GM23248 (cell line): ENCODE data around the gene NUDT2. TPM values are rescaled to one million over a fixed set of nuclear protein-coding genes. Genes with fewer than 3 reads are reported as not detected.
"Not testable (repeated sequence)": the region's sequence is repeated elsewhere in the genome, so short reads cannot be mapped to it uniquely, and the experiment has no call there.

Experiments used
- DNase-seq: peaks from one replicate; pipeline ENCODE4 v3.0.0-alpha.2; 2015
- H2AFZ ChIP-seq: fragments of 200-600 bp; sonication (generic); 2 replicates; pipeline ENCODE4 v1.6.1; 2016; ENCODE audit warnings: antibody characterized with exemption
- H3F3A ChIP-seq: fragments of 200-600 bp; sonication (generic); 2 replicates; pipeline ENCODE4 v1.6.1; 2016; ENCODE audit warnings: mild to moderate bottlenecking, antibody characterized with exemption, mixed run types; ENCODE audit not compliant: insufficient read depth
- H3K27ac ChIP-seq: fragments of 200-600 bp; sonication (generic); 2 replicates; pipeline ENCODE4 v1.5.1; 2016; ENCODE audit warnings: mild to moderate bottlenecking
- H3K27me3 ChIP-seq: fragments of 200-600 bp; sonication (generic); replicated peaks from 2 replicates; pipeline ENCODE4 v1.6.1; 2016; ENCODE audit warnings: mild to moderate bottlenecking; ENCODE audit not compliant: insufficient read depth
- H3K36me3 ChIP-seq: fragments of 200-600 bp; sonication (generic); 2 replicates; pipeline ENCODE4 v1.6.1; 2016; ENCODE audit warnings: low read depth, mild to moderate bottlenecking
- H3K4me1 ChIP-seq: fragments of 200-600 bp; sonication (generic); 2 replicates; pipeline ENCODE4 v1.6.1; 2016; ENCODE audit warnings: mild to moderate bottlenecking; ENCODE audit not compliant: insufficient read depth
- H3K4me2 ChIP-seq: fragments of 200-600 bp; sonication (generic); one replicate; pipeline ENCODE4 v1.6.1; 2016; ENCODE audit warnings: mild to moderate bottlenecking; ENCODE audit not compliant: unreplicated experiment
- H3K4me3 ChIP-seq: fragments of 200-600 bp; sonication (generic); 2 replicates; pipeline ENCODE4 v1.5.1; 2016; ENCODE audit warnings: mild to moderate bottlenecking
- H3K79me2 ChIP-seq: fragments of 200-600 bp; sonication (generic); 2 replicates; pipeline ENCODE4 v1.6.1; 2016; ENCODE audit warnings: mild to moderate bottlenecking; ENCODE audit not compliant: insufficient read depth
- H3K9ac ChIP-seq: fragments of 200-600 bp; sonication (generic); 2 replicates; pipeline ENCODE4 v1.6.1; 2016; ENCODE audit warnings: mild to moderate bottlenecking
- H3K9me2 ChIP-seq: fragments of 200-600 bp; sonication (generic); 2 replicates; pipeline ENCODE4 v1.6.1; 2016; ENCODE audit warnings: mixed run types, mild to moderate bottlenecking, moderate library complexity; ENCODE audit not compliant: insufficient read depth
- H3K9me3 ChIP-seq: fragments of 200-600 bp; sonication (generic); one replicate; pipeline ENCODE4 v1.6.1; 2017; ENCODE audit warnings: low read depth
- H4K20me1 ChIP-seq: fragments of 200-600 bp; sonication (generic); 2 replicates; pipeline ENCODE4 v1.6.0; 2016; ENCODE audit not compliant: insufficient read depth
- EZH2 ChIP-seq: fragments of 200-600 bp; sonication (generic); IDR thresholded peaks from 2 replicates; pipeline ENCODE4 v1.6.1; 2018; ENCODE audit warnings: antibody characterized with exemption, mild to moderate bottlenecking; ENCODE audit not compliant: insufficient read depth, poor library complexity, severe bottlenecking
- EZH2phosphoT487 ChIP-seq: fragments of 200-600 bp; sonication (generic); IDR thresholded peaks from 2 replicates; pipeline ENCODE4 v1.6.1; 2018; ENCODE audit warnings: antibody characterized with exemption, moderate library complexity, mild to moderate bottlenecking, low read depth; ENCODE audit not compliant: insufficient read depth
- WGBS, 2 experiments: methylation state at CpG; one replicate each; pipeline ENCODE4 v1.1.6; 2015 to 2017; ENCODE audit warnings: low lambda C conversion rate in 2 of 2, low coverage in 1 of 2; ENCODE audit errors: missing lambda C conversion rate in 2 of 2; 5-methylcytosine and 5-hydroxymethylcytosine counted together
- in situ Hi-C: fragments of 300-500 bp; cut with MboI; formaldehyde crosslinking; loops from 2 replicates; pipeline ENCODE4 v1.15.0; 2020
- polyA plus RNA-seq: library from polyadenylated mRNA; unstranded; fragments of >200 nt; fragmentation: Nextera tagmentation; extraction: Ambion mirVana; gene quantifications from 2 replicates; pipeline ENCODE4 v1.2.1, GENCODE V29; 2016
- total RNA-seq: library from RNA; depleted of rRNA; stranded (reverse); fragments of >200 nt; shearing (Covaris generic); gene quantifications from 2 replicates; pipeline ENCODE4 v1.2.3, GENCODE V29; 2014

The NUDT2 gene
- total and polyA plus RNA-seq, 2 experiments from 2014 or later: 12.5 to 17.6 TPM

GRCh38 chr9:34347800-34348158 is 18.4 kb downstream of the NUDT2 start:
- no peak overlapping the region for H3K4me2 ChIP-seq
- TF ChIP-seq EZH2 (no peak), EZH2phosphoT487 (no peak)
- no peak overlapping the region for H3K4me3 ChIP-seq
- H3F3A ChIP-seq: no peaks in the 10 kb centered on the region
- H3K9ac ChIP-seq: no peak overlapping the region
- no peak overlapping the region for H2AFZ ChIP-seq
- DNase-seq: no peak
- in situ Hi-C loops: no loop called here
- H3K4me1 ChIP-seq: no peaks in the 10 kb centered on the region
- no peaks in the 10 kb centered on the region for H3K27me3 ChIP-seq
- no peaks in the 10 kb centered on the region for H3K9me3 ChIP-seq
- no peaks in the 10 kb centered on the region for H3K79me2 ChIP-seq
- H3K9me2 ChIP-seq: no peaks in the 10 kb centered on the region
- no peaks in the 10 kb centered on the region for H4K20me1 ChIP-seq
- no peaks in the 10 kb centered on the region; the same call in 1 of the 2 replicates for H3K36me3 ChIP-seq
- no peak overlapping the region for H3K27ac ChIP-seq

- H2AFZ ChIP-seq: no peak overlapping the region
- H3K9me2 ChIP-seq: no peaks in the 10 kb centered on the region
- no peak for DNase-seq
- H3K27me3 ChIP-seq: no peaks in the 10 kb centered on the region
- no peaks in the 10 kb centered on the region for H3F3A ChIP-seq
- no peak overlapping the region for H3K27ac ChIP-seq
- no peak for TF ChIP-seq EZH2phosphoT487
- TF ChIP-seq EZH2: no peak
- H3K4me2 ChIP-seq: no peak overlapping the region
- in situ Hi-C loops: no loop called here
- H3K4me3 ChIP-seq: no peak overlapping the region
- no peaks in the 10 kb centered on the region for H3K9me3 ChIP-seq
- H3K9ac ChIP-seq: no peak overlapping the region
- H3K36me3 ChIP-seq: no peaks in the 10 kb centered on the region
- no peaks in the 10 kb centered on the region for H3K4me1 ChIP-seq
- no peaks in the 10 kb centered on the region for H3K79me2 ChIP-seq
- WGBS, 2 experiments: 96 to 100% methylated on average over 3 of the region's 3 CpGs
- H4K20me1 ChIP-seq: no peaks in the 10 kb centered on the region
Measured at GRCh38 chr9:34349324-34349723, 20.0 kb downstream of the NUDT2 start.

GRCh38 chr9:34352122-34352652 is 22.8 kb downstream of the NUDT2 start:
- H2AFZ ChIP-seq, H3K4me3 ChIP-seq, H3K79me2 ChIP-seq, H3K27me3 ChIP-seq, H3K9me3 ChIP-seq, H3F3A ChIP-seq, H3K9me2 ChIP-seq, H3K4me1 ChIP-seq, H3K27ac ChIP-seq, H3K36me3 ChIP-seq, H3K9ac ChIP-seq, H3K4me2 ChIP-seq, DNase-seq, in situ Hi-C loops, H4K20me1 ChIP-seq: not testable (repeated sequence)
- WGBS, 2 experiments: 78 to 88% methylated on average over 6 to 7 of the region's 7 CpGs

- H3K79me2 ChIP-seq, H3K9ac ChIP-seq, H3K4me1 ChIP-seq, H3K9me2 ChIP-seq, H3K4me2 ChIP-seq, H4K20me1 ChIP-seq, H3K27me3 ChIP-seq, H3K36me3 ChIP-seq, in situ Hi-C loops, H3K4me3 ChIP-seq, H3K27ac ChIP-seq, H3K9me3 ChIP-seq, DNase-seq, H2AFZ ChIP-seq, H3F3A ChIP-seq: not testable (repeated sequence)
- 80 to 83% methylated on average over 1 of the region's 1 CpG for WGBS, 2 experiments
Measured at GRCh38 chr9:34352957-34353356, 23.6 kb downstream of the NUDT2 start.

GRCh38 chr9:34362614-34363214 is 33.3 kb downstream of the NUDT2 start:
- no peak overlapping the region for H3K27ac ChIP-seq
- H3K4me2 ChIP-seq: no peak overlapping the region
- H3K4me1 ChIP-seq: no peaks in the 10 kb centered on the region
- H3K79me2 ChIP-seq: no peaks in the 10 kb centered on the region
- TF ChIP-seq EZH2phosphoT487 (no peak), EZH2 (no peak)
- H3K9ac ChIP-seq: no peak overlapping the region
- no peak overlapping the region for H3K4me3 ChIP-seq
- in situ Hi-C loops: no loop called here
- H3K9me3 ChIP-seq: peaks cover 4% of the 10 kb centered on the region
- no peaks in the 10 kb centered on the region for H3F3A ChIP-seq
- DNase-seq: no peak
- no peak overlapping the region for H2AFZ ChIP-seq
- H3K9me2 ChIP-seq: no peaks in the 10 kb centered on the region
- no peaks in the 10 kb centered on the region for H4K20me1 ChIP-seq
- no peaks in the 10 kb centered on the region for H3K36me3 ChIP-seq
- no peaks in the 10 kb centered on the region for H3K27me3 ChIP-seq
- WGBS, 2 experiments: 83 to 93% methylated on average over 4 of the region's 4 CpGs
